Fibroblast of skin of abdomen (primary cell): Measurements from ENCODE around the gene MAPK13.
A peak's percentile ranks its signal among the peaks of the same experiment; 100 is the strongest.
"Not testable (repeated sequence)": the region's sequence is repeated elsewhere in the genome, so short reads cannot be mapped to it uniquely, and the experiment has no call there.

Experiments
- DNase-seq: peaks from one replicate; pipeline ENCODE4 v3.0.0-alpha.2; 2013

The MAPK13 gene

GRCh38 chr6:36115412-36115811 is 14.9 kb upstream of the MAPK13 start:
- DNase-seq = no peak

- no peak for DNase-seq
These were observed 14.0 kb upstream of the MAPK13 start for GRCh38 chr6:36116066-36116864.

GRCh38 chr6:36116943-36117342 is 13.4 kb upstream of the MAPK13 start:
- DNase-seq = no peak

GRCh38 chr6:36117658-36118549 is 12.4 kb upstream of the MAPK13 start:
- no peak for DNase-seq

- no peak for DNase-seq
These were observed 11.7 kb upstream of the MAPK13 start for GRCh38 chr6:36118550-36119107.

GRCh38 chr6:36119209-36119608 is 11.1 kb upstream of the MAPK13 start:
- DNase-seq = no peak

GRCh38 chr6:36120018-36120417 is 10.3 kb upstream of the MAPK13 start:
- no peak for DNase-seq

GRCh38 chr6:36120539-36120938 is 9.8 kb upstream of the MAPK13 start:
- no peak for DNase-seq

- DNase-seq = peak; percentile 24
These were observed 9.1 kb upstream of the MAPK13 start for GRCh38 chr6:36120979-36121786.

- DNase-seq = no peak
These were observed 8.4 kb upstream of the MAPK13 start for GRCh38 chr6:36121787-36122494.

GRCh38 chr6:36122495-36123269 is 7.6 kb upstream of the MAPK13 start:
- DNase-seq = no peak

- peak; percentile 72 for DNase-seq
These were observed 6.8 kb upstream of the MAPK13 start for GRCh38 chr6:36123270-36124139.

- not testable (repeated sequence) for DNase-seq
These were observed 6.0 kb upstream of the MAPK13 start for GRCh38 chr6:36124346-36124745.

- no peak for DNase-seq
These were observed 5.4 kb upstream of the MAPK13 start for GRCh38 chr6:36124881-36125280.

- no peak for DNase-seq
These were observed 4.7 kb upstream of the MAPK13 start for GRCh38 chr6:36125575-36125974.

- no peak for DNase-seq
These were observed 4.2 kb upstream of the MAPK13 start for GRCh38 chr6:36126121-36126520.

GRCh38 chr6:36126553-36127458 is 3.5 kb upstream of the MAPK13 start:
- DNase-seq = peak; percentile 17

GRCh38 chr6:36127462-36128016 is 2.8 kb upstream of the MAPK13 start:
- DNase-seq = peak; percentile 43

- DNase-seq = no peak
These were observed 2.2 kb upstream of the MAPK13 start for GRCh38 chr6:36128073-36128472.
